A673 (cell line): ENCODE data around the gene LUZP2. TPM values are rescaled to one million over a fixed set of nuclear protein-coding genes. Genes with fewer than 3 reads are reported as not detected.

Experiments used
- BruUV-seq: library from RNA; stranded (reverse); fragments of 400-500 nt; replicated peaks from 2 replicates; lab custom pipeline; 2021; lab: Mats Ljungman, UMichigan
- CTCF ChIA-PET: fragments of 300-600 bp; sonication (Branson Sonifier 250); formaldehyde crosslinking; loops from one replicate; lab custom pipeline; 2022; ENCODE audit warnings: antibody characterized with exemption; lab: Charles Lee
- POLR2A ChIA-PET: fragments of 300-600 bp; sonication (Branson Sonifier 250); formaldehyde crosslinking; loops from one replicate; lab custom pipeline; 2022; ENCODE audit warnings: antibody characterized with exemption; ENCODE audit not compliant: low non-redundant PET; lab: Charles Lee
- DNase-seq: peaks from one replicate; pipeline ENCODE4 v3.0.0-alpha.2; 2015; ENCODE audit warnings: low spot score
- H3K27ac ChIP-seq: fragments of 200-600 bp; sonication (generic); 2 replicates; pipeline ENCODE4 v1.5.1; 2016; ENCODE audit warnings: mixed run types, low read depth, mild to moderate bottlenecking, mixed read lengths, antibody characterized with exemption, low read length; ENCODE audit not compliant: poor library complexity, severe bottlenecking
- H3K27me3 ChIP-seq: fragments of 200-600 bp; sonication (generic); replicated peaks from 2 replicates; pipeline ENCODE4 v1.6.1; 2017; ENCODE audit warnings: mixed run types, low read depth, mild to moderate bottlenecking, mixed read lengths, antibody characterized with exemption, low read length; ENCODE audit not compliant: insufficient read depth, poor library complexity
- H3K36me3 ChIP-seq: fragments of 200-600 bp; sonication (generic); 2 replicates; pipeline ENCODE4 v1.6.1; 2016; ENCODE audit warnings: mixed run types, mild to moderate bottlenecking, mixed read lengths, antibody characterized with exemption, low read length; ENCODE audit not compliant: insufficient read depth, poor library complexity, severe bottlenecking
- H3K4me1 ChIP-seq: fragments of 200-600 bp; sonication (generic); 2 replicates; pipeline ENCODE4 v1.6.1; 2017; ENCODE audit warnings: mixed run types, mild to moderate bottlenecking, mixed read lengths, antibody characterized with exemption, low read length; ENCODE audit not compliant: insufficient read depth, poor library complexity, severe bottlenecking
- H3K4me3 ChIP-seq: fragments of 200-600 bp; sonication (generic); 2 replicates; pipeline ENCODE4 v1.5.1; 2016; ENCODE audit warnings: low read depth, mixed run types, mild to moderate bottlenecking, mixed read lengths, low read length; ENCODE audit not compliant: poor library complexity, severe bottlenecking
- H3K9me3 ChIP-seq: fragments of 200-600 bp; sonication (generic); 2 replicates; pipeline ENCODE4 v1.6.1; 2016; ENCODE audit warnings: mixed run types, low read depth, mild to moderate bottlenecking, mixed read lengths, antibody characterized with exemption, low read length; ENCODE audit not compliant: poor library complexity, severe bottlenecking
- CTCF ChIP-seq: fragments of 300-800, 200-600 bp; sonication (generic); conservative IDR thresholded peaks from 2 replicates; pipeline ENCODE4 v1.5.1; 2017; ENCODE audit warnings: low read depth, mild to moderate bottlenecking, antibody characterized with exemption, low read length, moderate library complexity, mixed read lengths
- EZH2 ChIP-seq: fragments of 200-600 bp; sonication (generic); IDR thresholded peaks from 2 replicates; pipeline ENCODE4 v1.6.1; 2017; ENCODE audit warnings: borderline replicate concordance, low read depth, mild to moderate bottlenecking, mixed read lengths, antibody characterized with exemption, low read length; ENCODE audit not compliant: poor library complexity, severe bottlenecking
- intact Hi-C: fragments of 100-400 bp; cut with micrococcal nuclease; formaldehyde crosslinking; loops from one replicate; pipeline ENCODE4 v1.10.0; 2022; ENCODE audit not compliant: unreplicated experiment
- total RNA-seq: library from RNA; stranded (reverse); gene quantifications from 2 replicates; pipeline ENCODE4 v1.2.3, GENCODE V29; 2021

LUZP2 gene
- total RNA-seq, 1 experiment from 2014 or later = 0.15 TPM

GRCh38 chr11:25037431-25037830 lies 540.6 kb downstream of the LUZP2 start:
- Histone ChIP-seq H3K9me3 (no peaks in the 10 kb centered on the region), H3K4me3 (no peak overlapping the region), H3K27ac (no peak overlapping the region), H3K27me3 (no peaks in the 10 kb centered on the region), H3K4me1 (no peaks in the 10 kb centered on the region), H3K36me3 (no peaks in the 10 kb centered on the region)
- intact Hi-C loops = no loop called here
- no peak for TF ChIP-seq EZH2
- TF ChIP-seq CTCF = no peak
- no peak for DNase-seq
- BruUV-seq = no TSS peak
- POLR2A ChIA-PET = no interaction called here
- CTCF ChIA-PET = no interaction called here

- Histone ChIP-seq H3K27me3 (no peaks in the 10 kb centered on the region), H3K4me3 (no peak overlapping the region), H3K36me3 (no peaks in the 10 kb centered on the region), H3K27ac (no peak overlapping the region), H3K9me3 (no peaks in the 10 kb centered on the region), H3K4me1 (no peaks in the 10 kb centered on the region)
- no TSS peak for BruUV-seq
- intact Hi-C loops = no loop called here
- CTCF ChIA-PET = no interaction called here
- POLR2A ChIA-PET = no interaction called here
- DNase-seq = no peak
- TF ChIP-seq EZH2 (no peak), CTCF (no peak)
Observed at GRCh38 chr11:25038131-25038530, 541.3 kb downstream of the LUZP2 start.

- Histone ChIP-seq H3K36me3 (no peaks in the 10 kb centered on the region), H3K27me3 (no peaks in the 10 kb centered on the region)
- POLR2A ChIA-PET = no interaction called here
Observed at GRCh38 chr11:25039165-25039564, 542.3 kb downstream of the LUZP2 start.

More at GRCh38 chr11:25039165-25039564, 542.3 kb downstream of the LUZP2 start:
- DNase-seq = no peak
- Histone ChIP-seq H3K9me3 (no peaks in the 10 kb centered on the region), H3K4me3 (no peak overlapping the region), H3K4me1 (no peaks in the 10 kb centered on the region), H3K27ac (no peak overlapping the region)
- TF ChIP-seq CTCF (no peak), EZH2 (no peak)
- CTCF ChIA-PET = no interaction called here
- intact Hi-C loops = no loop called here
- no TSS peak for BruUV-seq
